C1 segment of cervical spinal cord (tissue), 14 donors: ENCODE measurements around the gene TENT4B.

ENCODE experiments used
- DNase-seq, 14 donors: peaks; one replicate each; lab custom pipeline; 2025; lab: John Stamatoyannopoulos, UW

The TENT4B gene

GRCh38 chr16:50195756-50196155, 42.6 kb downstream of the TENT4B start:
- DNase-seq, result no peak

GRCh38 chr16:50197582-50197981, 44.5 kb downstream of the TENT4B start:
- no peak for DNase-seq

- no peak for DNase-seq
Measured at GRCh38 chr16:50198802-50199403, 45.8 kb downstream of the TENT4B start.

GRCh38 chr16:50201787-50202186, 48.7 kb downstream of the TENT4B start:
- DNase-seq, result no peak

GRCh38 chr16:50202926-50203624, 50.0 kb downstream of the TENT4B start:
- DNase-seq, result no peak

- no peak for DNase-seq
Measured at GRCh38 chr16:50203681-50204080, 50.6 kb downstream of the TENT4B start.

GRCh38 chr16:50204453-50205108, 51.5 kb downstream of the TENT4B start:
- no peak for DNase-seq

GRCh38 chr16:50207652-50208051, 54.5 kb downstream of the TENT4B start:
- DNase-seq, result no peak

GRCh38 chr16:50208460-50208931, 55.4 kb downstream of the TENT4B start:
- DNase-seq, result no peak

- peak in 2 of 14 donors; percentile 18 to 49 for DNase-seq
Measured at GRCh38 chr16:50209546-50210265, 56.6 kb downstream of the TENT4B start.

GRCh38 chr16:50210266-50211038, 57.3 kb downstream of the TENT4B start:
- DNase-seq, result peak in 12 of 14 donors; percentile 28 to 77 (median 54)

GRCh38 chr16:50213939-50214519, 60.9 kb downstream of the TENT4B start:
- DNase-seq, result peak in 2 of 14 donors; percentile 8 to 18

GRCh38 chr16:50215680-50216079, 62.6 kb downstream of the TENT4B start:
- no peak for DNase-seq

- DNase-seq, result no peak
Measured at GRCh38 chr16:50216231-50216630, 63.1 kb downstream of the TENT4B start.

- DNase-seq, result no peak
Measured at GRCh38 chr16:50219402-50219975, 66.4 kb downstream of the TENT4B start.

- no peak for DNase-seq
Measured at GRCh38 chr16:50224286-50224685, 71.2 kb downstream of the TENT4B start.

- no peak for DNase-seq
Measured at GRCh38 chr16:50227120-50227519, 74.0 kb downstream of the TENT4B start.

GRCh38 chr16:50227665-50228064, 74.6 kb downstream of the TENT4B start:
- no peak for DNase-seq

GRCh38 chr16:50228364-50228868, 75.3 kb downstream of the TENT4B start:
- DNase-seq, result no peak

- DNase-seq, result no peak
Measured at GRCh38 chr16:50229149-50229726, 76.1 kb downstream of the TENT4B start.
